Measurements from ENCODE around the gene CRELD1.

CRELD1 gene

DNA sequence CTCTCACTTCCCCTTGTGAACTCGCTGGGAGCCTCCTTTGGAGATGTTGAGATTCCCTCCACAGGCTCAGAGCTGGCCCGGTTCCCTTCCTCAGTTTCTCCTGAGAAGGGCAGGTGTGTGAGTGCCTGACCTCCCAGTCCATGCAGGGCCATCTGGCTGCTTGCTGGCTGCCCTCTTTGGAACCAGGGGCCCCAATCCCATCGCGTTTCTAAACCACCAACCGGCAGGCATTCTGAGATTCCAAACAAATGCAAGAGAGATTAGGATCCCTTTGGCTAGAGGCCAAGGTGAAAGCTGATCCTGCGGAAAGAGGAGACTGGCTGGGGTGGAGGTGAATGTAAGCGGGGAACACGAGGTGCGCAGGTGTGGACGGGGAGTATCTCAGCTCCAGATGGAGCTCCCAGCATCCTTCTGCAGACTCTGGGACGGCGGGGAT is 21.5 kb downstream of the CRELD1 start:
- TF ChIP-seq, protein P1, sequence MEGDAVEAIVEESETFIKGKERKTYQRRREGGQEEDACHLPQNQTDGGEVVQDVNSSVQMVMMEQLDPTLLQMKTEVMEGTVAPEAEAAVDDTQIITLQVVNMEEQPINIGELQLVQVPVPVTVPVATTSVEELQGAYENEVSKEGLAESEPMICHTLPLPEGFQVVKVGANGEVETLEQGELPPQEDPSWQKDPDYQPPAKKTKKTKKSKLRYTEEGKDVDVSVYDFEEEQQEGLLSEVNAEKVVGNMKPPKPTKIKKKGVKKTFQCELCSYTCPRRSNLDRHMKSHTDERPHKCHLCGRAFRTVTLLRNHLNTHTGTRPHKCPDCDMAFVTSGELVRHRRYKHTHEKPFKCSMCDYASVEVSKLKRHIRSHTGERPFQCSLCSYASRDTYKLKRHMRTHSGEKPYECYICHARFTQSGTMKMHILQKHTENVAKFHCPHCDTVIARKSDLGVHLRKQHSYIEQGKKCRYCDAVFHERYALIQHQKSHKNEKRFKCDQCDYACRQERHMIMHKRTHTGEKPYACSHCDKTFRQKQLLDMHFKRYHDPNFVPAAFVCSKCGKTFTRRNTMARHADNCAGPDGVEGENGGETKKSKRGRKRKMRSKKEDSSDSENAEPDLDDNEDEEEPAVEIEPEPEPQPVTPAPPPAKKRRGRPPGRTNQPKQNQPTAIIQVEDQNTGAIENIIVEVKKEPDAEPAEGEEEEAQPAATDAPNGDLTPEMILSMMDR (conservative IDR thresholded peaks at IDR 0.05): no peak
- H3K27ac ChIP-seq: peak overlapping the region; percentile 64

DNA sequence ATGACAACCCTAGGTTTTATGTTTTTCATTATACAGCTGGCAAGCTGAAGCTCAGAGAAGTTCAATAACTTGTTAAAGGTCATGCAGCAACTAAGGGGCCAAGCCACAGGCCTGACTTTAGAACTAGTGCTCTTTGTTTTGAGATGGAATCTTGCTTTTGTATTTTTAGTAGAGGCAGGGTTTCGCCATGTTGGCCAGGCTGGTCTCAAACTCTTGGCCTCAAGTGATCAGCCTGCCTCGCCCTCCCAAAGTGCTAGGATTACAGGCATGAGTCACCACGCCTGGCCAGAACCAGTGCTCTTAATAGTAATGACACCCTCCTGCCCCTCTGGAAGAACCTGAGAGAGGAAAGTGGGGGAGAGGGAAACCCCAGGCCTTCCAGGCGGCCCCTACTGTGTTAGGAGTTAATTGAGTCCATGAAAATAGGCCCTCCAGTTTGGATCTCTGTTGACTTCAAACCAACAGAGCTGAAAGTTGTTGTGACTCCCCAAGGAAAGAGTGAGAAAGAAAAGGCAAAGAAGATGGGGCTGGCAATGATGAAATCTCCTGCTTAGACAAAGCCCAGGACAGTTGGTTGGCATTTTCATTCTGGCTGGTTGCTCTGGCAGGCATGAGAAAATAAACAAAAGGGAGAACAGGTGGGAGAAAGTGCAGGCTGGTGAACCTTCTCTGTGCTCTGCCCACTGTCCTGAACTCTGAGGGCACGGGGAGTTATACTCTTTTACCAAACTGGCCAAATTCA is 22.1 kb downstream of the CRELD1 start:
- TF ChIP-seq, protein P1 (conservative IDR thresholded peaks at IDR 0.05): no peak

DNA sequence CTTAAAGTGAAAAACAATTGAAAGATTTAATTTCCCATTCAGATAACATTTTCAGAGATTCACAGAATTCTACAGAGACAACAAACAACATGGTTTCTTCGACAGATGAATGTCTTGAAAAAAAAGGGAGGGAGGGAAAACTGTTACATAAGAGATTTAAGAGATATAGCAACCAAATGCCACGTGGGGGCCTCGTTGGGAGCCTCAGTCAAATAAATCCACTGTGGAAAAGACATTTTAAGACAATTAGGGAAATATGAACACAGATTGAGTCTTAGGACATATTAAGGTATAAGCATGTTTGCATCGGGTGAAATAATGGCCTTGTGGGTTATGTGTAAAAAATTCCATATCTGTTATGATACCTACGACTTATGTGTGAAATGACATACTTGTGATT is 23.6 kb downstream of the CRELD1 start:
- TF ChIP-seq, protein P1 (conservative IDR thresholded peaks at IDR 0.05): no peak
- H3K27ac ChIP-seq: peak overlapping the region; percentile 64; the same call in 1 of the 2 replicates

More for the DNA sequence above, 22.1 kb downstream of the CRELD1 start:
- H3K27ac ChIP-seq: peak overlapping the region; percentile 64

DNA sequence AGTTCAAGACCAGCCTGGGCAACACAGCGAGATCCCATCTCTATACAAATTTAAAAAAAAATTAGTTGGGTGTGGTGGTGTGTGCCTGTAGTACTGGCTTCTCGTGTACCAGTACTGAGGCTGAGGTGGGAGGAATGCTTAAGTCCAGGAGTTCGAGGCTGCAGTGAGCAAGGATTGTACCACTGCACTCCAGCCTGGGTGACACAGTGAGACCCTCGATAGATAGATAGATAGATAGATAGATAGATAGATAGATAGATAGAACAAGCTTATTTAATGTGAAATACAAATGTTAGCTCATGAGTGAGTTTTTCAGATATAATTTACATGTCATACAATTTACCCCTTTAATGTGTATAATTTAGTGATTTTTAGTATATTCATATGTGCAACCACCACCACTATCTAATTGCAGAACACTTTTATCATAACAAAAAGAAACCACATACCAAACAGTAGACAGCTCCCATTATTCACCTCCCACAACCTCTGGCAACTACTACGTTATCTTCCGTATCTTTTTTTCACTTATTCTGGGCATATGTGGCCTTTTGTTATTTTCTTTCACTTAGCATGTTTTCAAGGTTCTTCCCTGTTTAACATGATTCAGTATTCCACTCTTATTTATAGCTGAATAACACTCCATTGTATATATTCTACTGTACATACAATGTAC is 31.7 kb downstream of the CRELD1 start:
- TF ChIP-seq, protein P1 (conservative IDR thresholded peaks at IDR 0.05): no peak

DNA sequence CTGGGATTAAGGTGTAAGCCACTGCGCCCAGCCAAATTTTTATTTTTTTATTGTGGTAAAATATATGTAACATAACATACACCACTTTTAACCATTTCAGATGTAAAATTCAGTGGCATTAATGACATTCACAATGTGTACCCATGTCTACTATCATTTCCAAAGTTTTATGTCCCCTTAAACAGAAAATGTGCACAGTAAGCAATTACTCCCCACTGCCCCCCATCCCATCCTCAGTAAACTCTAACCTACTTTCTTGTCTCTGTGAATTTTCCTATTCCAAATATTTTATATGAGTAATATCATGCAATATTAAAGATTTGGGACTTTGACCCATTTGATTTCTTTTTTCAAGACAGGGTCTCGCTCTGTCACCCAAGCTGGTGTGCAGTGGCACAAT is 33.2 kb downstream of the CRELD1 start:
- H3K27ac ChIP-seq: no peak overlapping the region
- TF ChIP-seq, protein P1 (conservative IDR thresholded peaks at IDR 0.05): no peak

More for the DNA sequence above, 31.7 kb downstream of the CRELD1 start:
- H3K27ac ChIP-seq: no peak overlapping the region

DNA sequence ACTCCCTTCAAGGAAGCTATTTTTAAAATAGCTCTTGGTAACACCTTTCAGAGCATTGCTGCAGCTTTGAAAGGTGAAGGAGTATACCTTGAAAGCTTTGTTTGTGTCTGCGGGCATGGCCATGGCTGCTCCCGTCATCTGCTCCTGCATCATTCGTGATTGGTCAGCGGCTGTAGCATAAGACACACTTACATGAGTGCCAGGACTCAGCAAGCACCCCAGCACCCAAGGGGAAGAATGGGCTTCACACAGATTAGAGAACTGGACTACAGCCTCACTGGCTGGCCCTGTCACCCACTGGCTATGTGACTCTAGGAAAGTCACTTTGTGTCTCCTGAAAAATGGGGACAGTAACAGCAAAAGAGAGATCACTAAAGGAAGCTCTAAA is 36.0 kb downstream of the CRELD1 start:
- TF ChIP-seq, protein P1 (conservative IDR thresholded peaks at IDR 0.05): no peak
- peak overlapping the region; percentile 87 for H3K27ac ChIP-seq

DNA sequence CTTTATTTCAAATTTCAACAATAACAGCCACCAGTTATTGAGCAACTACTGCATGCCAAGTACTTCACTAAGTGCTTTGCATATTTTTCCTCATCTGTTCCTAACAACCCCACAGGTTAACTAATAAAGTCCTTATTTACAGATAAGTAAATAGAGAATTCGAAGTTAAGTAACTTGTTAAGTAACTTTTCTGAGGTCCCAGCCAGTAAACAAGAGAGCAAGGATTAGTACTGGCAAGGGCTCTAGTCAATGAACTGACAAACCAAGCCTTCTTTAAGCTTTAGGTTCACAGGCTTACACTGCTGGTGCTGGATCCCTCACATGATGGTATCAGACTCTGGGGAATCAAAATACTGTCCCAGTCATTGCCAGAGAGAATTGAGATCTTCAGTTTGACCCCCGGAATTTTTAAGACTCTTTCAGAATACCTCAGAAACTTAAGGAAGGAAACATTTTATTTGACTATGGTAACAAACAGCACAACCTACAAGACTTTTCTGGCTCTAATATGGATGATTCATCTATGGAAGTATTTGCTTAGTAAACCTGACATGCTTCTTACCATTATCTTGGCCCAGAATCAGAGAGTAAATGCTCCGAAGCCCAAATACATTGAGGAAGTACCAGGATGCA is 36.5 kb downstream of the CRELD1 start:
- peak overlapping the region; percentile 87 for H3K27ac ChIP-seq
- TF ChIP-seq, protein P1 (conservative IDR thresholded peaks at IDR 0.05): no peak
